Measurements from ENCODE around the gene DCANP1.

DNA sequence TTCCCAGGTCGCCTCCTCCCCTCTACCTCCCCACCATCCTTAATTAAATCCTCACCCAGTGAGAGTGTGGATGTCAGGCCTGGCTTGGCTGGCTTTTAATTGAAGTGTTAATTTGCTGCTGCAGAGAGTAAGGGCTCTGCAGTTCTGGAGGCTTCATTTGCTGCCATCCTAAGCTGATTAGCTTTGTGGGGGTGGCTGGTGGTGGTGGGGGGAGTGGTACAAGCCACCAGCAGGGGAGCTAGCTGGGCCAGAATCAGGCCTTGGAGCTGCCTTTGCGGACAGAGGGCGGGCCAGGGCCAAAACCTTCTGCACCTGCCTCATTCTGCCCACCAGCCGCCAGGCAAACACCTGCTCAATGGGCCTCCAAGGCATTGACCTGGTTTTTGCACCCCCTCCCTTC lies 31.8 kb upstream of the DCANP1 start:
- TF ChIP-seq POLR2AphosphoS5 (IDR thresholded peaks at IDR 0.05) (no peak), CTCF (IDR thresholded peaks at IDR 0.05) (no peak), EP300 (IDR thresholded peaks at IDR 0.05) (no peak), POLR2A (IDR thresholded peaks at IDR 0.05; ENCODE audit: low read depth) (no peak)

Measured in esophagus muscularis mucosa (tissue), 4 donors.